Tibial nerve (tissue), 4 donors: ENCODE measurements around the gene ST3GAL3. TPM values are rescaled to one million over a fixed set of nuclear protein-coding genes. Genes with fewer than 3 reads are reported as not detected.

Experiments used
- DNase-seq, 2 donors: peaks; one replicate each; pipeline ENCODE4 v3.0.0-alpha.2; 2019; ENCODE audit warnings: low spot score in 2 of 2
- H3K27ac ChIP-seq, 4 donors: fragments of 200-600 bp; sonication (generic) in 3 of 4; one replicate each; pipeline ENCODE4 v1.5.1; 2017 to 2019; ENCODE audit warnings: mild to moderate bottlenecking in 1 of 4
- H3K27me3 ChIP-seq, 2 donors: fragments of 200-600 bp; sonication (generic) in 1 of 2; one replicate each; pipeline versions ENCODE4 v1.5.1 to v1.6.0; 2017 to 2019
- H3K36me3 ChIP-seq, 3 donors: fragments of 200-600 bp; sonication (generic); one replicate each; pipeline ENCODE4 v1.5.1; 2018 to 2019
- H3K4me1 ChIP-seq, 4 donors: fragments of 200-600 bp; sonication (generic) in 3 of 4; one replicate each; pipeline ENCODE4 v1.5.1; 2017 to 2019
- H3K4me3 ChIP-seq, 4 donors: fragments of 200-600 bp; sonication (generic) in 3 of 4; one replicate each; pipeline ENCODE4 v1.5.1; 2017 to 2019; ENCODE audit warnings: mild to moderate bottlenecking in 1 of 4, moderate library complexity in 1 of 4
- H3K9me3 ChIP-seq, 4 donors: fragments of 200-600 bp; sonication (generic) in 3 of 4; one replicate each; pipeline ENCODE4 v1.5.1; 2017 to 2019
- EP300 ChIP-seq, 2 donors: sonication (generic); formaldehyde crosslinking; IDR thresholded peaks; one replicate each; pipeline ENCODE4 v1.6.1; 2017; ENCODE audit warnings: antibody characterized with exemption in 2 of 2, mild to moderate bottlenecking in 1 of 2
- POLR2A ChIP-seq, 2 donors: fragments of 450-650 bp; IDR thresholded peaks; one replicate each; pipeline ENCODE4 v1.6.1; 2017; ENCODE audit warnings: antibody characterized with exemption in 2 of 2, mild to moderate bottlenecking in 2 of 2, moderate library complexity in 2 of 2
- WGBS, 2 donors: methylation state at CpG; one replicate each; pipeline ENCODE4 v1.1.5; 2018; 5-methylcytosine and 5-hydroxymethylcytosine counted together
- total RNA-seq, 4 donors: library from RNA; depleted of rRNA; stranded (reverse); fragments of >200 nt; gene quantifications; one replicate each; pipeline ENCODE4 v1.1.0, GENCODE V29; 2016
- TF ChIP-seq, protein P1 (sequence below), 5 experiments: fragments of 200-600 bp in 3 of 5; fragments of 450-650 bp in 2 of 5; sonication (generic) in 3 of 5; IDR thresholded peaks; one replicate each; pipeline ENCODE4 v1.5.1; 2016 to 2019; ENCODE audit warnings: antibody characterized with exemption in 5 of 5, mild to moderate bottlenecking in 3 of 5, moderate library complexity in 2 of 5

The ST3GAL3 gene
- total RNA-seq, 4 donors from 2014 or later = 20.7 to 27.0 (median 24.1) TPM

DNA sequence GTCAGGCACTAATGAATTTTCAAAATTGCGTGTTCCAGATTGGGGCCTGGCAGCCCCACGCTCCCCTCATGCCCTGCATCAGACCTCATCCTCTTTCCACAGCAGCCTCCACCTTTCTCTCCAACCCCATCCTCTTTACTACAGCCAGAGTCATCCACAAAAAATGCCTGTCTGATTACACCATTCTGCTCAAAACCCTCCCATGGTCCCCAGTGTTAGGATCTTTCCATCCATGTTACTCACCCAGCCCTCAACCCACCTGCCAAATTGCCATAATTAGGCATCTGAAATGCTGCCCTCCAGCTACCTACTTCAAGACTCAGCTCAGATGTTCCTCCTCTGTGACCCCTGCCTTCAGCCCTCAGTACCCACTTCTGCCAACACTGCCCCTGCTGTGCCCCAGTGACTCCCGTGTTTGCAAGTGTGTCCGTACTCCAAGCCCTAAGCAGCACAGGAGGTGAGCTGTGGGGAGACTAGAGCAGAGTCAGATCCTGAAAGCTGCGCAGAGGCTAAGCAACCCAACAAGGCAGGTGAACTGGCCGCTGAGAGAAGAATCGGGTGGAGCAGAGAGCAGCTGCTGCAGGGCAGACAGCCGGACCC, 225.6 kb downstream of the ST3GAL3 start:
- H3K9me3 ChIP-seq = no peaks in the 10 kb centered on the region
- DNase-seq = no peak
- peaks cover 0 to 22% (median 0%) of the 10 kb centered on the region in 3 donors for H3K36me3 ChIP-seq
- peak overlapping the region; percentile 22 to 45 (median 39) for H3K4me3 ChIP-seq
- peaks cover 0 to 36% (median 21%) of the 10 kb centered on the region in 4 donors for H3K4me1 ChIP-seq
- no peak for TF ChIP-seq EP300 (IDR thresholded peaks at IDR 0.05)
- TF ChIP-seq POLR2A (IDR thresholded peaks at IDR 0.05) = no peak
- TF ChIP-seq, protein P1, sequence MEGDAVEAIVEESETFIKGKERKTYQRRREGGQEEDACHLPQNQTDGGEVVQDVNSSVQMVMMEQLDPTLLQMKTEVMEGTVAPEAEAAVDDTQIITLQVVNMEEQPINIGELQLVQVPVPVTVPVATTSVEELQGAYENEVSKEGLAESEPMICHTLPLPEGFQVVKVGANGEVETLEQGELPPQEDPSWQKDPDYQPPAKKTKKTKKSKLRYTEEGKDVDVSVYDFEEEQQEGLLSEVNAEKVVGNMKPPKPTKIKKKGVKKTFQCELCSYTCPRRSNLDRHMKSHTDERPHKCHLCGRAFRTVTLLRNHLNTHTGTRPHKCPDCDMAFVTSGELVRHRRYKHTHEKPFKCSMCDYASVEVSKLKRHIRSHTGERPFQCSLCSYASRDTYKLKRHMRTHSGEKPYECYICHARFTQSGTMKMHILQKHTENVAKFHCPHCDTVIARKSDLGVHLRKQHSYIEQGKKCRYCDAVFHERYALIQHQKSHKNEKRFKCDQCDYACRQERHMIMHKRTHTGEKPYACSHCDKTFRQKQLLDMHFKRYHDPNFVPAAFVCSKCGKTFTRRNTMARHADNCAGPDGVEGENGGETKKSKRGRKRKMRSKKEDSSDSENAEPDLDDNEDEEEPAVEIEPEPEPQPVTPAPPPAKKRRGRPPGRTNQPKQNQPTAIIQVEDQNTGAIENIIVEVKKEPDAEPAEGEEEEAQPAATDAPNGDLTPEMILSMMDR (IDR thresholded peaks at IDR 0.05) = no peak
- WGBS, 2 donors = 28% methylated on average over 8 of the region's 8 CpGs
- peaks cover 0 to 25% of the 10 kb centered on the region in 2 donors for H3K27me3 ChIP-seq
- no peak overlapping the region for H3K27ac ChIP-seq

DNA sequence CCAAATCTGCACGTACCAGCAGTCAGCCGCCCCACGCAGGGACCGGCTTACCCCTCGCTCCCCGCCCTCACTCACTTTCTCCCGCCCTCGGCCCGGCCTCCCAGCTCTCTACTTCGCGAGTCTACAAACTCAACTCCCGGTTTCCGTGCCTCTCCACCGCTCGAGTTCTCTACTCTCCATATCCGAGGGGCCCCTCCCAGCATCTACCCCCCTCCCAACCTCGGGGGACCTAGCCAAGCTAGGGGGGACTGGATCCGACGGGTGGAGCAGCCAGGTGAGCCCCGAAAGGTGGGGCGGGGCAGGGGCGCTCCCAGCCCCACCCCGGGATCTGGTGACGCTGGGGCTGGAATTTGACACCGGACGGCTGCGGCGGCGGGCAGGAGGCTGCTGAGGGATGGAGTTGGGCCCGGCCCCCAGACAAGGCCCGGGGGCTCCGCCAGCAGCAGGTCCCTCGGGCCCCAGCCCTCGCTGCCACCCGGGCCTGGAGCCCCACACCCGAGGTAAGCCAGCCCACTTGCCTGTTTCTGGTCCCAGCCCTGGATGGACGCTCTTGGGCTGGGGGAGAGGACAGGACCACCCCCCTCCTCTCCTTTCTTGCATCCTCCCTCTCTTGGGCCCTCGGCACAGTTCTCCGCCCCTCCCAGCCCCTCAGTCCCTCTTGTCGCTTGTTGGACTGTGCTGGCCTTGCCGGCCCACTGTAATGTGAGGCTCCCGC, 226.2 kb downstream of the ST3GAL3 start, which contains the start of gene ARTN:
Gene ARTN (plus strand): TSS at position 416 of the 715 bp plus-strand sequence. CDS start 1,856 bp downstream, outside the sequence.
- TF ChIP-seq, protein P1 (IDR thresholded peaks at IDR 0.05) = no peak
- TF ChIP-seq POLR2A (IDR thresholded peaks at IDR 0.05) (no peak), EP300 (IDR thresholded peaks at IDR 0.05) (no peak)
- H3K27ac ChIP-seq = peak within 1 kb of the TSS in 1 of 4 donors; percentile 37

DNA sequence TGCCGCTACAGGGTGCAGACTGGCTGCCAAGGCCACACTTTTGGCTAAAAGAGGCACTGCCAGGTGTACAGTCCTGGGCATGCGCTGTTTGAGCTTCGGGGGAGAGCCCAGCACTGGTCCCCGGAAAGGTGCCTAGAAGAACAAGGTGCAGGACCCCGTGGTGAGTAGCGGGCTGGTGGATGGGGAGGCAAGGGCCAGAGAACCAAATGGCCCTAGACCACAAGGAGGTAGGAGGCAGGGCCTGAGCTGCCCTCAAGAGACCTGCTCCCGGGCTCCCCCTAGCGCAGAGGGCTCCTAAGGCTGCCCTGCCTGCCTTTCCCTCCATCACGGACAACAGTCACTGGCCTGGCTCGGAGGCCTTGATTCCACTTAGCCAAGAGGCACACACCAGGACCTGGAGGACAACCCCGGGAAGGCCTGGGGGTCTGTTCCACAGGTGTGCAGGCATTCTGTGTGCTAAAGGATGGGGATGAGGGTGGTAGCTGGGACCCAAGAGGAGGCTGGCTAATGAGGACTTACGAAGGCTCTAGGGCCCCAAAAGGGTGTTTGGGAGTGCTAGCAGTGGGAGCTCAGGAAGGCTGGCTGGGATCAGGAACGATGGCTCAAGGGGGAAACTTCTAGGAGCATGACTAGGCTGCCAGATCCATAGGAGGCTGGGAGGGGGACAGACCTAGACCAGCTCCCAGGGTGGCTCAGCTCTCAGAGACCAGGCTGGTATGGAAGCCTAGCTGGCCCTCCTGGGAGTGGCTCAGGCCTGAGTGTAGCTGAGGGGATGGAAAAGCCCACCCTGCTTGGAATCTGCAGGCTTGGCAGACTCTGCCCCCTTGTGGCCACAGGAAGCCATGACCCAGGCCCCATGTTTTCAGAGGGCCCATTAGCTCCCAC, 227.0 kb downstream of the ST3GAL3 start:
- H3K9me3 ChIP-seq = no peaks in the 10 kb centered on the region
- DNase-seq = peak in 1 of 2 donors; percentile 42
- 29 to 39% methylated on average over 13 of the region's 13 CpGs for WGBS, 2 donors
- H3K27ac ChIP-seq = no peak overlapping the region
- H3K4me3 ChIP-seq = peak overlapping the region in 2 of 4 donors; percentile 42 to 45
- no peak for TF ChIP-seq POLR2A (IDR thresholded peaks at IDR 0.05)
- TF ChIP-seq, protein P1 (IDR thresholded peaks at IDR 0.05) = peak; percentile 86 to 94 (median 87)
- no peak for TF ChIP-seq EP300 (IDR thresholded peaks at IDR 0.05)
- H3K4me1 ChIP-seq = peaks cover 0 to 36% (median 21%) of the 10 kb centered on the region in 4 donors
- H3K27me3 ChIP-seq = peaks cover 0 to 25% of the 10 kb centered on the region in 2 donors
- H3K36me3 ChIP-seq = peaks cover 0 to 22% (median 0%) of the 10 kb centered on the region in 3 donors

More for the DNA sequence above, 226.2 kb downstream of the ST3GAL3 start, which contains the start of gene ARTN:
- Histone ChIP-seq H3K27me3 (peaks cover 0 to 25% of the 10 kb centered on the region in 2 donors), H3K4me3 (peak within 1 kb of the TSS; percentile 22 to 45 (median 39)), H3K9me3 (no peaks in the 10 kb centered on the region), H3K4me1 (peaks cover 0 to 36% (median 21%) of the 10 kb centered on the region in 4 donors), H3K36me3 (peaks cover 0 to 22% (median 0%) of the 10 kb centered on the region in 3 donors)
- 4 to 5% methylated on average over 26 to 34 of the region's 42 CpGs for WGBS, 2 donors
- no peak for DNase-seq

DNA sequence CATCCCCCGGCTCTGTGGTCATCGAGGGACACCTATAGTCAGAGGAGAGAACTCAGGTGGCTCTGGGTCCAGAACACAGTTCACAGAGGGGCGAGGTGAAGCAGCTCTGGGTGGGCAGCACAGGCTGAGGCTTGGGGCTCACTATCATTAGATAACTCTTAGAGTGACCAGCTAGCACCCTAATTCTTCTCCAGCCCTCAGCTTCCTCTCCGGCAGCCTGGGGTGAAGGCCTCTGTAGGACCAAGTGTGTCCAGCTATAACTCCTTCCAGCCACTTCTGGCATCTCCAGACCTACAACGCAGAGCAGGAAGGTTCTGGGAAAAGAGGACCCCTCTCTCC, 227.6 kb downstream of the ST3GAL3 start:
- H3K4me1 ChIP-seq = peaks cover 0 to 36% (median 21%) of the 10 kb centered on the region in 4 donors
- H3K27ac ChIP-seq = no peak overlapping the region
- no peak overlapping the region for H3K4me3 ChIP-seq
- H3K9me3 ChIP-seq = no peaks in the 10 kb centered on the region
- no peak for DNase-seq
- 35 to 45% methylated on average over 5 of the region's 5 CpGs for WGBS, 2 donors
- H3K36me3 ChIP-seq = peaks cover 0 to 16% (median 0%) of the 10 kb centered on the region in 3 donors
- H3K27me3 ChIP-seq = peaks cover 0 to 25% of the 10 kb centered on the region in 2 donors
- TF ChIP-seq EP300 (IDR thresholded peaks at IDR 0.05) = no peak
- TF ChIP-seq, protein P1 (IDR thresholded peaks at IDR 0.05) = no peak
- no peak for TF ChIP-seq POLR2A (IDR thresholded peaks at IDR 0.05)
